Germinal center (tissue), 1 donor: Measurements from ENCODE around the gene C11orf54.
"Not testable (repeated sequence)": the region's sequence is repeated elsewhere in the genome, so short reads cannot be mapped to it uniquely, and the experiment has no call there.

Source experiments
- DNase-seq: peaks from one replicate; pipeline ENCODE4 v3.0.0; 2012; ENCODE audit warnings: mixed read lengths, low spot score

Gene C11orf54

DNA sequence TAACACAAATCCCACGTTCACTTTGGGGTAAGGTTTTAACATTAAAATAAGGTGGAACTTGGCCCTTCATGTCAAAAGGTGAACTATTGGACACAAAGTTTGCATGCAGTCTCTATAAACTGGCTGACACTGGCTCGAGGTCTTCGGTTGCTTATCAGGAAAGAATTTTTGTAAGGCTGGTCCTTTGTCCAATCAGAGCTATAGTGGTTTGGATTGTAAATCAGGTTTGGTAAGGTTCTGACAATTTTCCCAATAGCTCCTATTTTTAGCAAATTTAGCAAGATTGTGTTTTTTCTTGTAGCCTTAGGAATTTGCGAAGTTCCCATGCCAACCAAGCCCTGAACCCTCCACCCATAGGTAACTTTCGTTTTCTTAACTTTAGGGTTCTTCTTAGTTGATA, 25.0 kb downstream of the C11orf54 start:
- DNase-seq: no peak

DNA sequence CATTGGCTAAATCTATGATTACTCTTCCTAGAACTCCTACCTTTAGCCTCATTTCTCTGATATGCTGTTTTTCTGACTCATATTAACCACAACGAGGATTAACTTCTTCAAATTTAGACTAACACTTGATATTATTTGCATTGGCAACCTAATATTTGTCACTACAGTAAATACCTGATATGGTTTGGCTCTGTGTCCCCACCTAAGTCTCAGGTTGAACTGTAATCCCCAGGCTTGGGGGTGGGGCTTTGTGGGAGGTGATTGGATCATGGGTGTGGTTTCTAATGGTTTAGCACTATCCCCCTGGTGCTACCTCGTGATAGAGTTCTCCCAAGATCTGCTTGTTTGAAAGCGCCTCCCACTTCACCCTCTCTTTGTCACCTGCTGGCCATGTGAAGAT, 25.5 kb downstream of the C11orf54 start:
- DNase-seq: no peak

DNA sequence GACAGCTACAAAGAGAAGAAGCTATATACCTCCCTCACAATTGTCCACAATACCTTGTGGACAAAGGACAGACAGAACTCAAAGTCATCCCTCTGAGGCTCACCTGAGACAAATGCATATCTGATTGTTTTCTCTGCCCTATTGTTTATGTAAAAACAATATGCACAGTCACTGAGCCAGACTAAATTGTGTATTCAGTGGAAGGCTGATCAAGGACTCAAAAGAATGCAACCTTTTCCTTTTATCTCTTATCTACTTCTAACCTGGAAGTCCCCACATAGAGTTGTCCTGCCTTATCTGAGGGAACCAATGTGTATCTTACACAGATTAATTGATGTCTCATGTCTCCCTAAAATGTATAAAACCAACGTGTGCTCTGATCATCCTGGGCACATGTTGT, 28.7 kb downstream of the C11orf54 start:
- DNase-seq: no peak

DNA sequence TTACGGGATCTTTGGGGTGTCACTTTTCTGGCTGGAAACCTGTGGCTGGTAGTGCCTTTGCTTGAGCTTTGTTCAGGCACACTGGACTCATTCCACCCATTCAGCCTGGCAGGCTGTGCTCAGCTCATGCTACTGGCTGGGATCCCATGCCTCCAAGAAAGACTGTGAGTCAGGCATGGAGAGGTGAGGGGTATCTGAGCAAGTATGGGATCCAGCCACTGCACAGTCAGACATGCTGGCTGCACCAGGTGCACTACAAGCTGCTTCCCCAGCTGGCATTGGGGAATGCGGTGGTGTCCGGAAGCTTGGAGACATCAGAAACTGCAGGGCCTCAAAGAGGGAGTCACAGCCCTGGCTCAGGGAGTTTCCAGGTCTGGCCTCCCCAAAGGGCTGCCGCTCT, 30.7 kb downstream of the C11orf54 start:
- no peak for DNase-seq

DNA sequence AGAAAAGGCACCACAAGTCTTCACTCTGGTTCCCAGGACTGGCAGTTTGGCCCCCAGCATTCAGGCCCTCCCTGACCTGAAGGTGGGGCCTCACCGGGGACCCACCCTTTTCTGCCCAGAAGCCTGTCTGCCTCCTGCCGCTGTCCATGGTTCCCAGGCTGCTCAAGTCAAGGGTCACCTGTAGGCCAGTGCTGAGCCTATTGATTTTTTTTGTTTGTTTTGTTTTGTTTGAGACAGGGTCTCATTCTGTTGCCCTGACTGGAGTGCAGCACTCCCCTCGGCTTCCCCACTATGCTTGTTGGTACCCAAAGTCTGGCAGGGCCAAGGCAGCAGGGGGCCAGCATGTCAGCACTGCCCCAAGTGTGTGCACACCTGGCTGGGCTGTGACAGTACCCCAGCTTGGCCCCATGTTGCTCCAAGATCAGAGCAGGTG, 31.6 kb downstream of the C11orf54 start:
- DNase-seq: no peak

DNA sequence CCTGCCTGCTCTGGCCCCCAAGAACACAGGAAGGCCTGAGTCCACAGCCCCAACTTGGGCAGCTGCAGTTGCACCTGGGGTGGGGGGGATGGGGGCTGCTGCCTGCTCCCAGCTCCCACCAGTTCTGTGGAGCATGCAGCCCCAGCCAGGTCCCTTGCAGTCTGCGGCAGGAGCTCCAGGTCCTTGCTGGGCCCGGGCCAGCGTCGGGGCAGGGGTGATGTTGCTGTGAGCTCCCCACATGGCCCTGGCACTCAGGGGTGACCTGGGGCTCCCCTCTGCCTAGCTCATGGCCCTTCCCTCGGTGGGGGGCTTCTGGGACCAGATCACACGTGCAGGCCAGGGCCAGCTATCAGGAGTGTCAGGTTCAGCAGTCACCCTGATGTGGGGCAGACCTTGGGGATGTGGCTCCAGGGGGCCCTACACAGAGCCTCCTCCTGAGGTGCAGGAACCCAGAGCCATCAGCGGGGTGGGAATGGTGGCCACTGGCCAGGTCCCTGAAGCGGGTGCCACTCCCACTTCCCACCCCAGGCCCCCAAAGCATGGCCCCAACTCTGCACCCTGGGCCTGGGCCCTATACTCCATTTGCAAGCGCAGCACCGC, 32.2 kb downstream of the C11orf54 start:
- no peak for DNase-seq

DNA sequence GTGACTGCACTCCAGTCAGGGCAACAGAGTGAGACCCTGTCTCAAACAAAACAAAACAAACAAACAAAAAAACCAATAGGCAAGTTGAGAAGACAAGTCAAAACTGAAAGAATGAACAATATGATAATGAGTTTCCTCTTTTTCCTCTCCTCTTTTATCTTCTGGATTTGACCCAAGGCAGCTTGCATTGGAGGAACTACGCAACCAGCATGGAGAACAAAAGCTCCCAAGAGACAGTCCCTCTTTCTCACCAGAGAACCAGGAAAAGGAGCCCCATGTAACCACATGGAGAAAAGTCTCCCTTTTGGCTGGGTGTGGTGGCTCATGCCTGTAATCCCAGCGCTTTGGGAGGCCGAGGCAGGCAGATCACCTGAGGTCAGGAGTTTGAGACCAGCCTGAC, 33.1 kb downstream of the C11orf54 start:
- DNase-seq: not testable (repeated sequence)

DNA sequence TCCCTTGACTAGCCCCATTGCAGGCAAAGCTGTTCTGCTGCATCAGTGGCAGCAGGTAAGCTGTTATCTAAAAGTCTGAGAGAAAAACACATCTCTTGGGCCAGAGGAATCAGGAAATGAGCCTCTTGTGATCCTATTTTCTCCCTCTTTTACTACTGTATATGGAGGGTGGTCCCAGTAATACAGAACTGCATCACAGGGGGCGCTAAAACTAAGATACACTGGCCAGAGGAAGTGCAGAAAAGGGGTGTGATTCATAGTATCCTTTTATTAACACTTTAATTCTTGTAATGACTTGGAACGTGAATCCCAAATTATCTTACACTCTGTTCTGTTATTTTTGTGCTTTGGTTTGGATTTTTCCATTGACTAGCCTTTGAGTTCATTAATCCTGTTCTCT, 33.8 kb downstream of the C11orf54 start:
- peak; percentile 16 for DNase-seq

DNA sequence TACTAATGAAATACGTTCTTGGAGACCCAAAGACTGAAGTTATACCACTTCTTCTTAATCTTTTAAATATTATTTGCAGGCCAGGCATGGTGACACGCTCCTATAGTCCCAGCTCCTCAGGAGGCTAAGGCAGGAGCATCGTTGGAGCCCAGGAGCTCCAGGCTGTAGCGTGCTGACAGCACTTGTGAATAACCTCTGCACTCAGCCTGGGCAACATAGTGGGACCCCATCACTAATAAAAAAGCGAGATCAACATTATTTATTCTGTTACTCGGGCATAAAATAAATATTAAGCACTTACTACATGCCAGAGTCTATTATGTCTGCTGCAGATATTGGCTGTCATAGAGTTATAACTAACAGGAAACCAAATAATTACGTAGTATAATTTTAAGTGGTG, 41.9 kb downstream of the C11orf54 start:
- no peak for DNase-seq

DNA sequence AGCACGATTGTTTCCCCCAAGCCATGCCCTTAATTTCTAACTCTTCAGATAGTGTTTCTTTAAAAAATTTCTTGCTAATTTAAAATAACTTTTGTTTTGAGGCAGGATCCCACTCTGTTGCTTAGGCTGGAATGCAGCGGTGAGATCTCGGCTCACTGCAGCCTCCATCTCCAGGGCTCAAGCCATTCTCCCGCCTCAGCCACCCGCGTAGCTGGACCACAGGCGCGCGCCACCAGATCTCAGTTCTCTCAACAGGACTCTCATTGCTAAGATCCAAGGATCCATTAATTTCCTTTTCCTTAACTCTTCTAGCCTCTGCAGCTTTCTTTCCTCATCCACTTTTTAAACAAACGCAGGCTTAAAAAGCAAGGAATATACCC, 42.3 kb downstream of the C11orf54 start:
- no peak for DNase-seq

DNA sequence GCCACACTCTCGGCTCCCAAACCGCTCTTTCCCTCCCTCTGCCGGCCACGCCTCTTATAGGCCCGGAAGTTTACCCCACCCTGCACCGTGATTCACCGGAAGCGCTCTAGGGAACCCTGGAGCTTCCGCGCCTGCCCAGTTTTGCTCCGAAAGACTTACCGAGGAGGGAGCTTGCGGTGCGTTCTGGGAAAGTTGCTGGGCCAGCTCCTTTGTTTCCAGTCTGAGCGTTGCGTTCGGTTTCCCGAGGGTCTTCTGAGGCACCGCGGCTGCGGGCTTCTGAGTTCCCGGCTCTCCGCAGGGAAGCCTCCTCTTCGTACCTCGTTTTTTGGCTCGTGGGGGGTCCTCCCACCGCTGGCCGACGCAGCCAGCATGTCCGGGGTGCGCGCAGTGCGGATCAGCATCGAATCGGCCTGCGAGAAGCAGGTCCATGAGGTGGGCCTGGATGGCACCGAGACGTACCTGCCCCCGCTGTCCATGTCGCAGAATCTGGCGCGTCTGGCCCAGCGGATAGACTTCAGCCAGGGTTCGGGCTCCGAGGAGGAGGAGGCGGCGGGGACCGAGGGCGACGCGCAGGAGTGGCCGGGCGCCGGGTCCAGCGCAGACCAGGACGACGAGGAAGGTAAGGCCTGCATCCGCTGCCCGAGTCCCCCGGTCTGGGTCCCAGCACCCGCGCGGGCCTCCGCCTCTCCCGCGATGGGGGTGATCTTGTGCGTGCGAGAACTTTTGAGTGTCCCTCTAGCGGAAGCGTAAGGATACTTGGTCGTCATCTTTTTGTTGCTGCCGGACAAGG, 42.9 kb downstream of the C11orf54 start, which contains the start of gene MED17:
MED17 (plus strand) TSS at position 138 of the 790 bp plus-strand sequence; CDS start at position 370, 232 bp downstream.
- peak; percentile 92 for DNase-seq

DNA sequence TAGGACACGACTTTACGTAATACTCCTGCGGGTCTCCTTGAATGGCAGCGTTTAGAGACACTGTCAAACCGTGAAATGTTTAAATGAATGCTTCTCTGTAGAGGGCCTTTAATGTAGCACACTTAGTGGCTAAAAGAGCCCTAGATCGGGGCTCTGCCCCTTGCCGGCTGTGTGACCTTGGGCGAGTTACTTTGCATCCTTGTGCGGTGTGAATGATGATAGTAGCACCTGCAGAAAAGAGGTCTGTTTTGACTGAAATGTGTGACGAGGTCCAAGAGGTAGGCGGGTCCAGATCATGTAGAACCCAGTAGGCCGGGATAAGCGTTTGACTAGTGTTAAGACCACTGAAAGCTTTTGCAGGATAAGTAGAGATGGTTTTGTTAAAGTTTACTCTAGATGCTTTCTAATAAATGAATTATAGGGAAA, 43.5 kb downstream of the C11orf54 start:
- DNase-seq: peak; percentile 57

DNA sequence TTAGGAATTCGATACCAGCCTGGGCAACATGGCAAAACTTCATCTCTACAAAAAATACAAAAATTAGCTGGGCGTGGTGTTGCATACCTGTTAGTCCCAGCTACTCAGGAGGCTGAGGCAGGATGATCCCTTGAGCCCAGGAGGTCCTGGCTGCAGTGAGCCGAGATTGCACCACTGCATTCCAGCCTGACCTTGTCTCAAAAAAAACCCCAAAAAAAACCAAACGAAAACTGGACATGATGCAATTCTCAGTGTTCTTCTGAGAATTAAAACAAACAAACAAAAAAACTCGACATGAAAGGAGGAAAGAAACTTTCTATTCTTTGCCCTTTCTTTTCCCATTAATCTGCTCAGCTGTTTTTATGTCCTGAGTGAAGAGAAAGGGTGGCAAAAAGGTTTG, 50.0 kb downstream of the C11orf54 start:
- DNase-seq: no peak

DNA sequence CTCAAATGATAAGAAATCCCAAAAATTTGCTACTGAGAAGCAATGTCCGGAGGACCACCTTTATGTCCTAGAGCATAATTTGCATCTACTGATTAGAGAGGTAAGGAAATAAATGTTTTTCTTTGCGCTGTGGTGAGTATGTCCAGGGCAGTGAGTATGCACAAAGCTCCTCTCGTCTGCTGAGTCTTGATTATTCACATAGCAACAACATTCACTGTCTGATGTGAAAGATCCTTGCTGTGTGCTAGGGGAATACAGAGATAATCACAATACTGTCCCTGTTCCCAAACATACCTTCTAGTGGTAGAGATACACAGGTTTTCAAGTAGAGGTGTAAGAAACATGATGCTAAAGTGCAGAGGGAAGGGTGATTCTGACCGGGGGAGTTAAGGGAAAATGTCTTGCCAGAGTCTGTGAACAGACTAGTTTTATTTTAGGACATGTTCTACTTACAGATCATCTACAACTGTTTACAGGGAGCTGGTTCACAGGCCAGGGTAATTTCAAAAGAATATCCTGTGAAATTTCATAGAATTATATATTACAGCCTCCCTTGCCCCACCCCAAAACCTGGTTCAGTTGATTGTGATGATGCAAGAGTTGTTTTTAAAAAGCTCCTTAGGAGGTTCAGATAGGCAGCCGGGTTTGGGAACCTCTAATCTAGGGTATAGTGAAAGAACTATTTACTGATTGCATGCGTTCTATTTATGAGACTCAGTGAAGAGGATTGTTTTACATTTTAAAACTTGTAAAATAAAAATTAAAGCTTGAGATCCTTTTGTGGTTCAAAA, 55.2 kb downstream of the C11orf54 start:
- DNase-seq: no peak

DNA sequence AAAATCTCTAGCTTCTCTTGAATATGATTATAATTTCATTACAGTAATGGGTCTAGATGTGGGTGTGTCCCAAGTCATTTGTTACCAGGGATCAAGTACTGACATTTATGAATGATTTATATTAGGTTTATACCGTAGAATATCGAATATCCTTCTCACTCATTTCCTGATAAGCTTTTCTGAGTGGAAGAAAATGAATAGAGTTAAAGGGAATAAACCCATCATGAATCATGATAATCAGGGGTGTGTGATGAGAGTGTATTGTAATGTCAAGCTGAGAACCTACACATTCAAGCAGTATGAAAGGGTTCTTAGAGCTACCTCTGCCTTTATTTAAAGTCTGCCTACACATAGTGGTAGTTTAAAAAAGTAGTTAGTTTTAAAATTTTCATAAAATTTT, 59.9 kb downstream of the C11orf54 start:
- no peak for DNase-seq

DNA sequence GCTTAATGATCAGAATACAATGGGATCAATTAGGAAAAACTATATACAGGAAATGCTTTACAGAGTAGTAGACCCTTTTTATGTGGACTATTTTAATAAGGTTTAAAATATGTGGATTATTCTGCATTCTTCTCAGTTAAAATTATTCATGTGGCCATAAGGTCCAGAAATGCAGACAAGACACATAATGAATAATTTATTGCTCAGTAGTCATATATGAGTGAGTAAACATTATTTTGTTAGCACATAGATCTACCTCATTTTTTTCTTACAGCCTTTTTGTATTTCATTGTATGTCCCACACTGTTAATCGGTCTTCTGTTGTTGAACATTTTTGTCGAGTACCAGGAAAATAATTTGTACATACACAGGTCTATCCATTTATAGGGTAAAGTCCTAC, 63.4 kb downstream of the C11orf54 start:
- no peak for DNase-seq

DNA sequence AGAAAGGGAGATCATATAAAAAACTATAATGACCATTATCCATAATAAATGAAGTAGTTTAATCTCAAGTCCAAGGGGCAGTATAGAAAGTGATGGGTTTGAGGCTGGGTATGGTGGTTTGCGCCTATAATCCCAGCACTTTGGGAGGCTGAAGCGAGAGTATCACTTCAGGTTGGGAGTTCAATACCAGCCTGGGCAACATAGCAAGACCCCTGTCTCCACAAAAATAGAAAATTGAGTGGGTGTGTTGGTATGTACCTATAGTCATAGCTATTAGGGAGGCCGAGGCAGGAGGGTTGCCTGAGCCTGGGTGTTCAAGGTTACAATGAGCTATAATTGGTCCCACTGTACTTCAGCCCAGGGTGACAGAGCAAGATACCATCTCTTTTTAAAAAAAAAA, 66.5 kb downstream of the C11orf54 start:
- no peak for DNase-seq

DNA sequence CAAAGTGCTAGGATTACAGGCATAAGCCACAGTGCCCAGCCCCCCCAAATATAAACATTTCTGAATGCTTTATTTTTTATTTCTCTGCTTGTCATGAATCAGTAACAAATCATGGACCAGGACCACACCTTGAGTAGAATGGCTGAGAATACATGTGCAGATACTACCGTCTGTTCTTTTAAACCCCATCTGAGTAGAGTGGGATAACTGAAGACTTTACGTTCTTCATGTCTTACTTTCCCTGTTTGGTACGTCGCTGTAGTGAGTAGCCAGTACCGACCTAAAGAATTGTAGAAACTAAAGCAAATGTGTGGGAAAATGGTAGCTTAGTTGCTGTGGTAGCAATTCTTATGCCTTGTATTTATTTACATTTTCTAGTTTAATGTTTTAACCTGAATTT, 72.5 kb downstream of the C11orf54 start:
- no peak for DNase-seq
